ENCODE measurements around the gene PCDH9.

DNA sequence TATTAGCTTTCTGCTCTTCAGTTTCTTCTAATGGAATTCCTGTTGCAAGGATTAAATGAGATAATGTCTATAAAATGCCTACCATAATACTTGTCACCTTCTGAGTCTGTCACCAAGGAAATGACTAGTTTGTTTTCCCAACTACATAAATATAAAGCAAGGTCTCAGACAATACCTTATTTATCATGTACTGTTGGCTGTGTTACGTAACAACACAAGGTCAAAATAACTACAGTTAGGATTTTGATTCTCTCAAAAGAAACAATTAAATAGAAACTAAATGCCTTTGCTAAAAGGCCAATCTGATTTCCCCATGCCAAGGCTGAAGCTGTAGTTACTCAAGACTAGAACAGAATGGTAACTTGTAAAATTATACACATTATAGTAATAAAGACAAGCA, 134.5 kb downstream of the PCDH9 start:
- TF ChIP-seq, protein P1, sequence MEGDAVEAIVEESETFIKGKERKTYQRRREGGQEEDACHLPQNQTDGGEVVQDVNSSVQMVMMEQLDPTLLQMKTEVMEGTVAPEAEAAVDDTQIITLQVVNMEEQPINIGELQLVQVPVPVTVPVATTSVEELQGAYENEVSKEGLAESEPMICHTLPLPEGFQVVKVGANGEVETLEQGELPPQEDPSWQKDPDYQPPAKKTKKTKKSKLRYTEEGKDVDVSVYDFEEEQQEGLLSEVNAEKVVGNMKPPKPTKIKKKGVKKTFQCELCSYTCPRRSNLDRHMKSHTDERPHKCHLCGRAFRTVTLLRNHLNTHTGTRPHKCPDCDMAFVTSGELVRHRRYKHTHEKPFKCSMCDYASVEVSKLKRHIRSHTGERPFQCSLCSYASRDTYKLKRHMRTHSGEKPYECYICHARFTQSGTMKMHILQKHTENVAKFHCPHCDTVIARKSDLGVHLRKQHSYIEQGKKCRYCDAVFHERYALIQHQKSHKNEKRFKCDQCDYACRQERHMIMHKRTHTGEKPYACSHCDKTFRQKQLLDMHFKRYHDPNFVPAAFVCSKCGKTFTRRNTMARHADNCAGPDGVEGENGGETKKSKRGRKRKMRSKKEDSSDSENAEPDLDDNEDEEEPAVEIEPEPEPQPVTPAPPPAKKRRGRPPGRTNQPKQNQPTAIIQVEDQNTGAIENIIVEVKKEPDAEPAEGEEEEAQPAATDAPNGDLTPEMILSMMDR (IDR thresholded peaks at IDR 0.05): no peak
- TF ChIP-seq POLR2A (IDR thresholded peaks at IDR 0.05): no peak

Measured in Peyer's patch (tissue), 4 donors.